Measurements from ENCODE around the gene TPP2. TPM values are rescaled to one million over a fixed set of nuclear protein-coding genes. Genes with fewer than 3 reads are reported as not detected.
A peak's percentile ranks its signal among the peaks of the same experiment; 100 is the strongest.

TPP2 gene
- total and polyA plus RNA-seq, 8 donors: 43.6 to 77.2 (median 70.2) TPM

DNA sequence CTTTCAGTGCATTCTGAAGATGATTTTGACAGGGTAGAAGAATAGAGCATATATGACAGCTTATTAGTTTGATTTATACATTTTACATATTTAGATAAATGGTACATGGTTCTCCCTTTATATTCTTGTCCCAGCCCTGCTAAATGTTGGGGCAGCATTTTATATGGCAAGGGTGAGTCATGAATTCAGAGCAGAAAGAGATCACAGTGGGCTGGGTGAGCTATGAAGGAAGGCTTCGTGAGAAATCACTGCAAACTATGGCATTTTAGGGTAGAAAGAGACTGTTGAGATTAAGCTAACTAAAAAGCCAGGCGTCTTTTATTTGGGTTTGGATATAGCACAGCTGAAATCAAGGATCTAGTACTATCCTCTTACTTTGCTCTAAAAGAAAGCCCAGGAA is 122.0 kb downstream of the TPP2 start:
- intact Hi-C loops (cut with DNase I): no loop called here
- no peak overlapping the region for H3K27ac ChIP-seq
- no peaks in the 10 kb centered on the region for H3K36me3 ChIP-seq
- H3K9me3 ChIP-seq: no peaks in the 10 kb centered on the region
- ATAC-seq: no peak
- DNase-seq: no peak
- TF ChIP-seq, protein P1, sequence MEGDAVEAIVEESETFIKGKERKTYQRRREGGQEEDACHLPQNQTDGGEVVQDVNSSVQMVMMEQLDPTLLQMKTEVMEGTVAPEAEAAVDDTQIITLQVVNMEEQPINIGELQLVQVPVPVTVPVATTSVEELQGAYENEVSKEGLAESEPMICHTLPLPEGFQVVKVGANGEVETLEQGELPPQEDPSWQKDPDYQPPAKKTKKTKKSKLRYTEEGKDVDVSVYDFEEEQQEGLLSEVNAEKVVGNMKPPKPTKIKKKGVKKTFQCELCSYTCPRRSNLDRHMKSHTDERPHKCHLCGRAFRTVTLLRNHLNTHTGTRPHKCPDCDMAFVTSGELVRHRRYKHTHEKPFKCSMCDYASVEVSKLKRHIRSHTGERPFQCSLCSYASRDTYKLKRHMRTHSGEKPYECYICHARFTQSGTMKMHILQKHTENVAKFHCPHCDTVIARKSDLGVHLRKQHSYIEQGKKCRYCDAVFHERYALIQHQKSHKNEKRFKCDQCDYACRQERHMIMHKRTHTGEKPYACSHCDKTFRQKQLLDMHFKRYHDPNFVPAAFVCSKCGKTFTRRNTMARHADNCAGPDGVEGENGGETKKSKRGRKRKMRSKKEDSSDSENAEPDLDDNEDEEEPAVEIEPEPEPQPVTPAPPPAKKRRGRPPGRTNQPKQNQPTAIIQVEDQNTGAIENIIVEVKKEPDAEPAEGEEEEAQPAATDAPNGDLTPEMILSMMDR (IDR thresholded peaks at IDR 0.05): no peak
- H3K4me3 ChIP-seq: no peak overlapping the region
- H3K27me3 ChIP-seq: no peaks in the 10 kb centered on the region
- H3K4me1 ChIP-seq: no peaks in the 10 kb centered on the region

DNA sequence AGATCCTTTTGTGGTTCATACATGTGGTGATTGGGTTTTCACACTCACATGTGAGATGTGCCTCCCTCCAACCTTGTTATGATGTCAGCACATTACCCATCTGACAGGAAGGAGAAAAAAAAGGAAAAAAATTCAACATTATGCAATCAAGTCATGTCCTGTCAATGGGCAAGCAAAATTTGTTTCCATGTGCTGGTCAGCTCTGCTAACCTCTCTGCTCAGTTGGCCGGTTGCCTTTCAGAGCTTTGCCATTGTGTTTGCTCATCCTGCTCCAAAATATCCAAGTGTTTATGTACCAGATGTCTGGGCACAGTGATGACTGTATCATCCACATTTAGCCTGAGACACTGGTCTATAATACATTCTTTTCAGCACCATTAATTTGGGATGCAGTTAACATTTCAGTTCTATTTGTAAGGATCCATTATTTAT is 125.0 kb downstream of the TPP2 start:
- intact Hi-C loops (cut with DNase I): no loop called here
- no peak overlapping the region for H3K27ac ChIP-seq
- H3K36me3 ChIP-seq: no peaks in the 10 kb centered on the region
- no peaks in the 10 kb centered on the region for H3K27me3 ChIP-seq
- H3K4me1 ChIP-seq: no peaks in the 10 kb centered on the region
- H3K9me3 ChIP-seq: no peaks in the 10 kb centered on the region
- no peak for DNase-seq
- TF ChIP-seq, protein P1 (IDR thresholded peaks at IDR 0.05): no peak
- no peak for ATAC-seq
- no peak overlapping the region for H3K4me3 ChIP-seq

DNA sequence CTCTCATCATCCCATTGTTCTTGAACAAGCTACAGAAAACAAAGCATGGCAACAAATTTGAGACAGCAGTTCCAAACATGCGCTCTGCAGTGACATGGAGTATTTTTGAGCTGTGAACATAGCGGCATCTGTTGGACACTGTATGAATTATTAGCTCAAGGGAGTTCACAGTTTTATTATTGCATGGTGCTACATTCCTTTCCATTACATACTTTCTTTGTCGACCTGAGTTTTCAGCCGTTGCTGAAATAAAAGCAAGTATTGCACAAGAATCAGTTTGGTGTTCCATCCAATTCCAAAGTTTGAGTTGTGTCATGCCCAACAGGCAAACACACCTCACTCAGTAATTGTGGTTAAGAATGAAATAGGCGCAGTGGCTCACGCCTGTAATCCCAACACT is 128.1 kb downstream of the TPP2 start:
- no peaks in the 10 kb centered on the region for H3K4me1 ChIP-seq
- TF ChIP-seq, protein P1 (IDR thresholded peaks at IDR 0.05): peak; percentile 16 to 49
- H3K27me3 ChIP-seq: no peaks in the 10 kb centered on the region
- H3K4me3 ChIP-seq: no peak overlapping the region
- no peaks in the 10 kb centered on the region for H3K36me3 ChIP-seq
- intact Hi-C loops (cut with DNase I): no loop called here
- peak; percentile 89 for ATAC-seq
- H3K9me3 ChIP-seq: no peaks in the 10 kb centered on the region
- H3K27ac ChIP-seq: no peak overlapping the region
- DNase-seq: peak in 1 of 4 donors; percentile 42

DNA sequence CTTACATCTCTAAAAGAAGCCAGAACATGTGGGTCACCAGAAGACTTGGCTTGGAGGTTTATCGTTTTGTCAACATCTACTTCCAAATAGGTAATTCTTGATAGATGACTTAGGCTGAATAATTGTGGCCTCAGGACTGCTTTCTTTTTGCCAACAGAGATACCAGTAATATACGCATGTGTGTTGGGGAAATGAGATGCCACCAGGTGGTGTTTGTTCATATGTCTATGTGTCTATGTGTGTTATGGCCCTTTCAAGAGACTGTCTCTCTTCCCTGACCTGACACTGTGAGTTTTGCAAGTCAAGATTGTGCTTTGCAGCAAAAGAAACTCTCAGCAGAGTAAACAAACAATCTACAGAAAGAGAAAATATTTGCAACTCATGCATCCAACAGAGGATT is 129.6 kb downstream of the TPP2 start:
- H3K4me1 ChIP-seq: no peaks in the 10 kb centered on the region
- no peak overlapping the region for H3K4me3 ChIP-seq
- H3K9me3 ChIP-seq: no peaks in the 10 kb centered on the region
- intact Hi-C loops (cut with DNase I): no loop called here
- H3K27me3 ChIP-seq: no peaks in the 10 kb centered on the region
- H3K36me3 ChIP-seq: no peaks in the 10 kb centered on the region
- DNase-seq (no peak), ATAC-seq (no peak)
- H3K27ac ChIP-seq: no peak overlapping the region
- TF ChIP-seq, protein P1 (IDR thresholded peaks at IDR 0.05): no peak

Other genes starting within 250 kb of the TPP2 start
- gene FGF14, start 194.9 kb upstream of the TPP2 start, total RNA-seq: 1 to 10 TPM; 1.4 to 3.4 TPM
- 1 to 10 TPM in 1 of 6 donors, under 1 TPM in 5; 0.45 to 1.3 (median 0.68) TPM for gene FGF14, start 194.9 kb upstream of the TPP2 start, polyA plus RNA-seq (ENCODE audit: insufficient read length in 6 of 6)
- not detected for gene METTL21C, start 98.1 kb downstream of the TPP2 start, total RNA-seq
- gene METTL21C, start 98.1 kb downstream of the TPP2 start, polyA plus RNA-seq (ENCODE audit: insufficient read length in 6 of 6): under 1 TPM in 1 of 6 donors, not detected in 5; 0.13 TPM
- 10 to 100 TPM in 1 of 2 donors, 1 to 10 TPM in 1; 7.1 to 10.4 TPM for gene TEX30, start 176.8 kb downstream of the TPP2 start, total RNA-seq
- 10 to 100 TPM; 16.6 to 19.4 (median 18.9) TPM for gene TEX30, start 176.8 kb downstream of the TPP2 start, polyA plus RNA-seq (ENCODE audit: insufficient read length in 6 of 6)
- gene POGLUT2, start 202.0 kb downstream of the TPP2 start, total RNA-seq: 10 to 100 TPM in 1 of 2 donors, 1 to 10 TPM in 1; 7.5 to 13.8 TPM
- gene POGLUT2, start 202.0 kb downstream of the TPP2 start, polyA plus RNA-seq (ENCODE audit: insufficient read length in 6 of 6): 10 to 100 TPM; 29.2 to 37.8 (median 32.1) TPM
- 10 to 100 TPM; 16.9 to 18.7 TPM for gene BIVM, start 202.1 kb downstream of the TPP2 start, total RNA-seq
- 10 to 100 TPM; 37.5 to 49.5 (median 47.8) TPM for gene BIVM, start 202.1 kb downstream of the TPP2 start, polyA plus RNA-seq (ENCODE audit: insufficient read length in 6 of 6)
- 10 to 100 TPM; 37.6 to 44.2 TPM for gene ERCC5, start 249.0 kb downstream of the TPP2 start, total RNA-seq
- gene ERCC5, start 249.0 kb downstream of the TPP2 start, polyA plus RNA-seq (ENCODE audit: insufficient read length in 6 of 6): 10 to 100 TPM; 70.8 to 95.8 (median 85.0) TPM